PC-3 (cell line): ENCODE data around the gene CCDC60. TPM values are rescaled to one million over a fixed set of nuclear protein-coding genes. Genes with fewer than 3 reads are reported as not detected.

Experiments used
- ATAC-seq: fragments of 200-7000 bp; cut with Tn5 transposase; 2 replicates; pipeline ENCODE4 v1.9.1; 2020; ENCODE audit warnings: mild to moderate bottlenecking, moderate library complexity
- BruUV-seq: library from RNA; stranded (reverse); fragments of 400-500 nt; replicated peaks from 2 replicates; lab custom pipeline; 2021; lab: Mats Ljungman, UMichigan
- CTCF ChIA-PET: fragments of 300-600 bp; sonication (Branson Sonifier 250); formaldehyde crosslinking; loops from one replicate; lab custom pipeline; 2022; ENCODE audit warnings: antibody characterized with exemption; lab: Charles Lee
- POLR2A ChIA-PET: fragments of 300-600 bp; sonication (Branson Sonifier 250); formaldehyde crosslinking; loops from one replicate; lab custom pipeline; 2022; ENCODE audit warnings: antibody characterized with exemption; ENCODE audit not compliant: unreplicated experiment; lab: Charles Lee
- DNase-seq: peaks from one replicate; pipeline ENCODE4 v3.0.0-alpha.2; 2015
- H2AFZ ChIP-seq: fragments of 300-600 bp; sonication (generic); 2 replicates; pipeline ENCODE4 v1.6.0; 2016; ENCODE audit warnings: antibody characterized with exemption, low read length
- H3F3A ChIP-seq: fragments of 300-600 bp; sonication (generic); one replicate; pipeline ENCODE4 v1.6.0; 2017; ENCODE audit warnings: antibody characterized with exemption, low read length, control low read depth, mild to moderate bottlenecking; ENCODE audit not compliant: unreplicated experiment
- H3K27ac ChIP-seq: fragments of 300-600 bp; sonication (generic); 2 replicates; pipeline ENCODE4 v1.5.1; 2016; ENCODE audit warnings: mild to moderate bottlenecking, low read length
- H3K27me3 ChIP-seq: fragments of 300-600 bp; sonication (generic); 2 replicates; pipeline ENCODE4 v1.6.1; 2016; ENCODE audit warnings: low read length, mixed read lengths
- H3K36me3 ChIP-seq: fragments of 300-600 bp; sonication (generic); 2 replicates; pipeline ENCODE4 v1.6.1; 2016; ENCODE audit warnings: low read depth, mixed run types, low read length, mixed read lengths
- H3K4me1 ChIP-seq: fragments of 300-600 bp; sonication (generic); 2 replicates; pipeline ENCODE4 v1.5.1; 2016; ENCODE audit warnings: low read length; ENCODE audit not compliant: insufficient read depth
- H3K4me2 ChIP-seq: fragments of 300-600 bp; sonication (generic); 2 replicates; pipeline ENCODE4 v1.6.0; 2016; ENCODE audit warnings: low read length
- H3K4me3 ChIP-seq: fragments of 300-600 bp; sonication (generic); 2 replicates; pipeline ENCODE4 v1.5.1; 2016; ENCODE audit warnings: mild to moderate bottlenecking, low read length, mixed read lengths
- H3K79me2 ChIP-seq: fragments of 300-600 bp; sonication (generic); 2 replicates; pipeline ENCODE4 v1.6.1; 2017; ENCODE audit warnings: low read length, mixed read lengths
- H3K9ac ChIP-seq: fragments of 300-600 bp; sonication (generic); 2 replicates; pipeline ENCODE4 v1.6.0; 2016; ENCODE audit warnings: mild to moderate bottlenecking, low read length
- H3K9me2 ChIP-seq: fragments of 300-600 bp; sonication (generic); replicated peaks from 2 replicates; pipeline ENCODE4 v1.6.1; 2016; ENCODE audit warnings: mixed run types, low read length, mixed read lengths
- H3K9me3 ChIP-seq: fragments of 300-600 bp; sonication (generic); 2 replicates; pipeline ENCODE4 v1.6.1; 2016; ENCODE audit warnings: low read length, mixed read lengths
- H4K20me1 ChIP-seq: fragments of 300-600 bp; sonication (generic); 2 replicates; pipeline ENCODE4 v1.6.1; 2016; ENCODE audit warnings: low read length, mixed read lengths
- EZH2 ChIP-seq: fragments of 300-600 bp; sonication (generic); IDR thresholded peaks from one replicate; pipeline ENCODE4 v1.6.1; 2017; ENCODE audit warnings: antibody characterized with exemption, mild to moderate bottlenecking, low read length; ENCODE audit not compliant: unreplicated experiment
- EZH2phosphoT487 ChIP-seq: fragments of 300-600 bp; sonication (generic); IDR thresholded peaks from 2 replicates; pipeline ENCODE4 v1.6.1; 2018; ENCODE audit warnings: mild to moderate bottlenecking, antibody characterized with exemption, low read length, borderline replicate concordance
- intact Hi-C: fragments of 100-400 bp; cut with micrococcal nuclease; formaldehyde crosslinking; loops from 2 replicates; pipeline ENCODE4 v1.9.0; 2023
- total RNA-seq: library from RNA; depleted of rRNA; stranded (reverse); fragments of >200 nt; gene quantifications from 2 replicates; pipeline ENCODE4 v1.2.3, GENCODE V29; 2014
- TF ChIP-seq, protein P1 (sequence below): fragments of 300-600 bp; sonication (generic); conservative IDR thresholded peaks from 2 replicates; pipeline ENCODE4 v1.5.1; 2017; ENCODE audit warnings: antibody characterized with exemption, low read depth, mild to moderate bottlenecking, low read length

Gene CCDC60
- total RNA-seq, 1 experiment from 2014 or later = not detected

DNA sequence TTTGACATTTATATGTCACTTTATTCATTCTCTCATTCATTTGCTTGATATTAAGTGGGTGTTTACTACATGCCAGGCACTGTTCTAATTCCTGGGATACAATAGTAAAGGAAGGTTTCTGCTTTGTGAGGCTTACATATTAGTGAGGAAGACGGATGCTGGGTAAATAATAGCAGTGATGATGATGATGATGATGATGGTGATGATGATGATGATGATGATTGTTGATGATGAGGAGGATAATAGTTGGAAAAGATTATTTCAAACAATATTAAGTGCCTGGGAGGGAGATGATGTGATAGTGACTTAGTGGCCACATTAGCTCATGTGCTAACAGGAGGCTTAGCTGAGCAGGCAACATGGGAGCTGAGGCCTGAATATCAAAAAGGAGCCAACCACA, 239.7 kb downstream of the CCDC60 start:
- Histone ChIP-seq H3K9me3 (no peaks in the 10 kb centered on the region), H3K27ac (no peak overlapping the region), H3K9me2 (no peaks in the 10 kb centered on the region), H3K36me3 (no peaks in the 10 kb centered on the region), H3K4me1 (peaks cover 8% of the 10 kb centered on the region; the same call in 1 of the 2 replicates), H4K20me1 (no peaks in the 10 kb centered on the region), H3K79me2 (no peaks in the 10 kb centered on the region), H3K27me3 (peaks cover 33% of the 10 kb centered on the region), H3K4me3 (no peak overlapping the region), H3K9ac (no peak overlapping the region), H3K4me2 (no peak overlapping the region), H3F3A (no peaks in the 10 kb centered on the region), H2AFZ (no peak overlapping the region)
- TF ChIP-seq EZH2 (no peak), EZH2phosphoT487 (no peak)
- TF ChIP-seq, protein P1, sequence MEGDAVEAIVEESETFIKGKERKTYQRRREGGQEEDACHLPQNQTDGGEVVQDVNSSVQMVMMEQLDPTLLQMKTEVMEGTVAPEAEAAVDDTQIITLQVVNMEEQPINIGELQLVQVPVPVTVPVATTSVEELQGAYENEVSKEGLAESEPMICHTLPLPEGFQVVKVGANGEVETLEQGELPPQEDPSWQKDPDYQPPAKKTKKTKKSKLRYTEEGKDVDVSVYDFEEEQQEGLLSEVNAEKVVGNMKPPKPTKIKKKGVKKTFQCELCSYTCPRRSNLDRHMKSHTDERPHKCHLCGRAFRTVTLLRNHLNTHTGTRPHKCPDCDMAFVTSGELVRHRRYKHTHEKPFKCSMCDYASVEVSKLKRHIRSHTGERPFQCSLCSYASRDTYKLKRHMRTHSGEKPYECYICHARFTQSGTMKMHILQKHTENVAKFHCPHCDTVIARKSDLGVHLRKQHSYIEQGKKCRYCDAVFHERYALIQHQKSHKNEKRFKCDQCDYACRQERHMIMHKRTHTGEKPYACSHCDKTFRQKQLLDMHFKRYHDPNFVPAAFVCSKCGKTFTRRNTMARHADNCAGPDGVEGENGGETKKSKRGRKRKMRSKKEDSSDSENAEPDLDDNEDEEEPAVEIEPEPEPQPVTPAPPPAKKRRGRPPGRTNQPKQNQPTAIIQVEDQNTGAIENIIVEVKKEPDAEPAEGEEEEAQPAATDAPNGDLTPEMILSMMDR = no peak
- DNase-seq = no peak
- intact Hi-C loops = no loop called here
- ChIA-PET CTCF (no interaction called here), POLR2A (no interaction called here)
- no peak for ATAC-seq
- no TSS peak for BruUV-seq

DNA sequence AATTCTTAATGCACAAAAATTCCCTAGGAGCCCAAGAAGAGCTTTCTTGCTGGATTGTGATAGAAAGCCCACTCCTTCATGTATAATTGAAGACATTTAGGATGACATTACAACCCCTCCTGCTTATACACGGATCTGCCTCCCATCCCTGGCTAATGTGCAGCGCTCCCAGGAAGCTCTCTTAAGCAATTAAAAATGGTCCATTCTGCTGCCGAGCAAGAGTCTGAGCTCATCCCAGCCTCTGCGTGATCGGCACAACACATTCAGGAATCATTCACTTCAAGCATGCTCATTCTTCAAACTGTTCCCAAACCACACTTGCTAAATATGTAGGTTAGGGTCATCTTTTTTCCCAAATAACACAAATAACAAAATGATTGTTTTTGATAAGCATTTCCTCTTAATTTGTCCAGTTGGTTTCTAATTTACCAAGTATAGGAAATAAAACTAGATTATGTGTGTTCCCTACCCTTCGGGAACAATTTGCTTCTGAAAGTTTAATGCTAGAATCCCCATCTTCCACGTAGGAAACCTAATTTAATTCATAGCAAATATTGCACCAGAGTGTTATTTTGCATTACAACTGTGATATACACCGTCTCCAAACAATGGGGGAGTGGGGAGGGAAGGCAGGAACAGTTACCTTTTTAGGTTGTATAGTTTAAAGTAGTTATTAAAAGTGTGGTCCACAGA, 241.7 kb downstream of the CCDC60 start:
- Histone ChIP-seq H3K9me2 (no peaks in the 10 kb centered on the region), H3K27ac (no peak overlapping the region), H3K4me1 (peaks cover 8% of the 10 kb centered on the region; the same call in 1 of the 2 replicates), H3F3A (no peaks in the 10 kb centered on the region), H3K27me3 (peaks cover 33% of the 10 kb centered on the region), H3K9ac (no peak overlapping the region), H4K20me1 (no peaks in the 10 kb centered on the region), H3K4me2 (no peak overlapping the region), H3K36me3 (no peaks in the 10 kb centered on the region), H2AFZ (no peak overlapping the region), H3K4me3 (no peak overlapping the region), H3K79me2 (no peaks in the 10 kb centered on the region), H3K9me3 (no peaks in the 10 kb centered on the region)
- intact Hi-C loops = no loop called here
- DNase-seq = no peak
- CTCF ChIA-PET = no interaction called here
- no peak for TF ChIP-seq EZH2phosphoT487
- BruUV-seq = no TSS peak
- ATAC-seq = no peak
- POLR2A ChIA-PET = no interaction called here

DNA sequence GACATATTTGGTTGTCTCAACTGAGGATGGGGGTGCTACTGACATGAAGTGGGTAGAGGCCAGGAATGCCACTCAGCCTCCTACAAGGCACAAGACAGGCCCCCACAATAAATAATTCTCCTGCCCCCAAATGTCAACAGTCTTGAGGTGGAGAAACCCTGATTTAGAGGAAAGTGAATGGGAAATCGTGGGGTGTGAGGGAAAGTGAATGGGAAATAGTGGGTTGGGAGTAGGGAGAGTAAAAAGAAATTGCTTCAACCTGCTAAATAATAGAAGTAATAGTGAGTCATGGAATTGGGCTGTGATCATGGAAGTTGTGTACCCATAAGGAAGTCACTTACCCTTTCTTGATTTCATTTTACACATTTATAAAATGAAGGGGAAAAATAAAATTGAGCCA, 242.4 kb downstream of the CCDC60 start:
- H3K9me2 ChIP-seq = no peaks in the 10 kb centered on the region
- ChIA-PET POLR2A (no interaction called here), CTCF (no interaction called here)
- BruUV-seq = no TSS peak
- no peak for DNase-seq
- H4K20me1 ChIP-seq = no peaks in the 10 kb centered on the region
- no peak overlapping the region for H3K4me3 ChIP-seq
- H3K9me3 ChIP-seq = no peaks in the 10 kb centered on the region
- H3K36me3 ChIP-seq = no peaks in the 10 kb centered on the region
- H3F3A ChIP-seq = no peaks in the 10 kb centered on the region
- peaks cover 8% of the 10 kb centered on the region; the same call in 1 of the 2 replicates for H3K4me1 ChIP-seq
- intact Hi-C loops = no loop called here
- no peak overlapping the region for H3K27ac ChIP-seq
- peaks cover 33% of the 10 kb centered on the region for H3K27me3 ChIP-seq
- no peak overlapping the region for H3K4me2 ChIP-seq
- no peak overlapping the region for H2AFZ ChIP-seq
- no peak overlapping the region for H3K9ac ChIP-seq
- no peak for TF ChIP-seq EZH2
- TF ChIP-seq, protein P1 = no peak
- TF ChIP-seq EZH2phosphoT487 = no peak
- no peaks in the 10 kb centered on the region for H3K79me2 ChIP-seq
- no peak for ATAC-seq
